Measurements from ENCODE around the gene MPDZ.

The MPDZ gene

GRCh38 chr9:13144166-13144775 lies 135.2 kb downstream of the MPDZ start:
- H3K27ac ChIP-seq, result peak overlapping the region in 1 of 2 donors; percentile 0
- TF ChIP-seq CTCF (IDR thresholded peaks at IDR 0.05), result no peak
- peak overlapping the region; percentile 13 for H3K4me3 ChIP-seq
- DNase-seq (ENCODE audit: low spot score), result no peak

GRCh38 chr9:13143281-13143680 lies 136.2 kb downstream of the MPDZ start:
- no peak for TF ChIP-seq CTCF (IDR thresholded peaks at IDR 0.05)
- no peak overlapping the region for H3K27ac ChIP-seq
- no peak for DNase-seq (ENCODE audit: low spot score)
- no peak overlapping the region for H3K4me3 ChIP-seq

- Histone ChIP-seq H3K4me3 (no peak overlapping the region), H3K27ac (no peak overlapping the region)
- no peak for DNase-seq (ENCODE audit: low spot score)
- no peak for TF ChIP-seq CTCF (IDR thresholded peaks at IDR 0.05)
Observed at GRCh38 chr9:13142776-13143175, 136.7 kb downstream of the MPDZ start.

- TF ChIP-seq CTCF (IDR thresholded peaks at IDR 0.05), result no peak
- no peak overlapping the region for H3K27ac ChIP-seq
- H3K4me3 ChIP-seq, result no peak overlapping the region
- no peak for DNase-seq (ENCODE audit: low spot score)
Observed at GRCh38 chr9:13141629-13142028, 137.9 kb downstream of the MPDZ start.

- TF ChIP-seq CTCF (IDR thresholded peaks at IDR 0.05), result no peak
- Histone ChIP-seq H3K27ac (no peak overlapping the region), H3K4me3 (no peak overlapping the region)
- DNase-seq (ENCODE audit: low spot score), result no peak
Observed at GRCh38 chr9:13140843-13141592, 138.5 kb downstream of the MPDZ start.

GRCh38 chr9:13139641-13140171 lies 139.8 kb downstream of the MPDZ start:
- H3K4me3 ChIP-seq, result peak overlapping the region; percentile 23
- peak overlapping the region in 1 of 2 donors; percentile 31 for H3K27ac ChIP-seq
- DNase-seq (ENCODE audit: low spot score), result no peak
- no peak for TF ChIP-seq CTCF (IDR thresholded peaks at IDR 0.05)

GRCh38 chr9:13137426-13137825 lies 142.1 kb downstream of the MPDZ start:
- TF ChIP-seq CTCF (IDR thresholded peaks at IDR 0.05), result no peak
- H3K27ac ChIP-seq, result no peak overlapping the region
- H3K4me3 ChIP-seq, result no peak overlapping the region
- DNase-seq (ENCODE audit: low spot score), result no peak

Measured in coronary artery (tissue), 2 donors.